SHP77 treated with DMSO at 0.1 percent for 48 hours (cell line): ENCODE measurements around the gene OVAAL.
"Not testable (repeated sequence)": the region's sequence is repeated elsewhere in the genome, so short reads cannot be mapped to it uniquely, and the experiment has no call there.

ENCODE experiments used
- DNase-seq: peaks from one replicate; lab custom pipeline; 2025; lab: John Stamatoyannopoulos, UW

OVAAL gene

DNA sequence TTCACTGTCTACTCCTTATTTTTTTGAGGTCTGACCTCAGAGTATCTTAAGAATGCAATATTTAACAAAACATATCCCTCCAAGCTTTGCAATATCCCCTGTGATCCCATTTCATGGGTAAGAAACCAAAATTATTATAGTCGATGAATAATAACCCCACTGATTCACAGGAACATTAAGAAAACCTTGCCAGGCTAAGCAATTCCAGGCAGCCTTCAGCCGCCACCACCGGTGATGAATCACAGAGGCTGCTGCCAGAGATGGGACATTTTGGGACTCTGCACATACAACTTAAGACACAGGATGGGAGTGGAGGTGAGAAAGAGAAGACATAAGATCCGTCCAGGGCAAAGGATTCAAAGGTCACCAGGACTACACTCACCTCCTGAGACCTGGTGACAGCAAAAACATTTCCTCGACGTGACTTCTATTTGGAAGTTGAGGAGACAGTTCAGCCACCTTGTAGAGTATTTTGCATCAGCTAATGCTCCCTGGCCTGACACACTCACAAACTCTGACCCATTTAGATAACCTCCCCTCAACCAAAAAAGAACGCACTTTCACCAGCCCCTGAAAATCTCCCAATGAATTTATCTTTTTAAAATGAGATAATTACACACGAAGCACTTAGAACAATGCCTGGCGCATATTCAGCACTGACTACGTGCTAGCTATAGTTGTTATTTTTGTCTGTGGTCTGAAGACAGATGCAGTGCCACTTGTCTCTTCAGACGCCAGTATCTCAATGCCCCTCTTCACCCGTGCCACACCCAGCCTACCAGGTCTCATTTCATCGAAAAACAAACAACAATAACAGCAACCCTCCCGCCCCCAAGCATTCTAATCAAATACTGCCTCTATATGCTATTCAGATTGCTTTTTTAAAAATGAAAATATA lies 17.8 kb upstream of the OVAAL start:
- DNase-seq = no peak

- DNase-seq = no peak
These were observed 16.5 kb upstream of the OVAAL start for GRCh38 chr1:180542113-180542837.

DNA sequence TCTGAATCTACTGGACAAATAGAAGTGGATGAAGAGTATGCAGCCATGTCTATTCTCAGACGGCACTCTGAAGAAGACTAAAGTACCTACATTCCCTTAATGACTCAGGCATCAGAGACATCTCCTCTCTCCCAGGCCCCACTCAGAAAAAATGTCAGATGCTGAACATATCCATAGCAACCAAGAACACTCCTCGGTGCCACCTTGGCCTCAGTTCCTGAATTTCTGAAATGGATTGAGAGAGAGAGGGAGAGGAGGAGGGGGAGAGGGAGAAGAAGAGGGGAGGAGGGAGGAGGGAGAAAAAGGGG lies 16.0 kb upstream of the OVAAL start:
- DNase-seq = no peak

GRCh38 chr1:180544050-180544449 lies 14.7 kb upstream of the OVAAL start:
- no peak for DNase-seq

GRCh38 chr1:180545991-180546390 lies 12.8 kb upstream of the OVAAL start:
- DNase-seq = no peak

DNA sequence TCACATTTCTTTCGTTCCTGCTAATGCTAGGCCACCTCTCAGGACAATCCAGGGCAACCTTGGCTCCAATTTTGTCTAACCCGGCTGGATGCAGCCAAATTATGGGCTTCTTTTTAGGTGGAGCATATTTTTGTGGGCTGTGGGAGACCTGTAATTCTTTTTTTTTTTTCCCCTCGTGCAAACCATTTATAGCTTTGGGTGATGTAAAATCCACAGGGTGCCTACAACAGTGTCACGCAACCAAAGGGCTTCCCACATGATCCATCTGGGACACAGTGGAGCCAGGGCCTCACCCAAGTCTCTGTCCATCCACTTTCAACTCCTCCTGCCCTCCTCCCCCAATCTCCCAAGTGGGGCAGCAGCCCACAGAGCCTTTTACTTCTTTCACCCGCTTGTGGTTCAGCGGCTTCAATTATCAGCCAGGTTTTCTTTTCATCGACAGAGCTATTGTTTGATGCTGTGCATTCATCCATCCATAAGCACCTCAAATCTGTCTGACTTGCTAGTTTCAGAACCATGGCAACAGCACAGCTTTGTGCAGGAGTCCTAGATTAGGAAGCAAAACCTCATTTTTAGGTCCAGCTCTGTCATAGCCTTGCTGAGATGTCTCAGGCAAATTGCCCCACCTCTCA lies 10.0 kb upstream of the OVAAL start:
- DNase-seq = no peak

GRCh38 chr1:180549770-180550169 lies 9.0 kb upstream of the OVAAL start:
- not testable (repeated sequence) for DNase-seq

DNA sequence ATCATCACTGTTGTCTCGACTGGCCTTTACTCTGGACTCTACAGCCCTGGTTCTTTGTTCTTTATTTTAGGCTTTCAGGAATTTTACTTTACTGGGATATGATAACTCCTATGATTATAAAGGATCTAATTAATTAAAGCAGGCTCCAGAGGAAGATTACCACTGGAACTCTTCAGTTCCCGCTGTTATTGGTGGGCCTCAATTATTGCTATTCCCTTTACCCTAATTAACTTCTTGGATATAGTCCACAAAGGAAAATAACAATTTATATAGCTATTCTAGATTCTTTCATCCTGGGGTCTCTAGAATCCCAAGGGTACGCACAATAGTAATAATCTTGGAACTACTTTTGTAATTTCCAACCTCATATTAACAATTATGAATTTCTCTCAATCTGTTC lies 8.5 kb upstream of the OVAAL start:
- DNase-seq = no peak

DNA sequence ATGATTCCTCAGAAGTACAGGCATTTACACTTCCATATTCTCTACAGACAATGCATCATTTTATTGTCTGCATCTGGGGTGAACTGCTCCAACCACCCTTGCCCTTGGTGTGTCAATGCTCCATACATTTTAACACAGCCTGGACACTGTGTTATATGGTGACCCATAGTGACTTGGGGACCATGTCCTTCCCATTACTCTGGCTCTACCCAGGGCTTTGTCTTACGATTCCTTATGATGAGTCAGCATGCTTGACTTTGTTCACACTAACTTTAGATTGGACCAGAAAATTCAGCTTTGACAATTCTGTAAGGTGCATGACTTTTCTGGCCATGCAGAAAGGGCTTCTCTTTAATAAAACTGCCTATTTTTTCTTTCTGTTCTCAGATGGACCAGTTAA lies 6.8 kb upstream of the OVAAL start:
- no peak for DNase-seq

DNA sequence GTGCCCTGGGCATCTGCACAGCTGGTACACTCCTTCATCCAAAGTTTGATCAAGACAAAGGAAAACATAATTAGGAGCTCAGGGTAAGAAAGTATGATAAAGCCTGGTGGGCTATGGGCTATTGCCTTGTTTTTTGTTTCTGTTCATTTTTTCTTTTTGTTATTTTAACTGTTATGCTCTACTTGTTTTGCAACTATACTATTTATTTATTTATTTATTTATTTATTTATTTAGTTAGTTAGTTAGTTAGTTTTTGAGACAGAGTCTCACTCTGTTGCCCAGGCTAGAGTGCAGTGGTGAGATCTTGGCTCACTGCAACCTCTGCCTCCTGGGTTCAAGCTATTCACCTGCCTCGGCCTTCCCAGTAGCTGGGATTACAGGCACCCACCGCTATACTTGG lies 5.7 kb upstream of the OVAAL start:
- DNase-seq = not testable (repeated sequence)

GRCh38 chr1:180555411-180555810 lies 3.4 kb upstream of the OVAAL start:
- DNase-seq = no peak

GRCh38 chr1:180560200-180560867 lies 1.6 kb downstream of the OVAAL start:
- no peak for DNase-seq

DNA sequence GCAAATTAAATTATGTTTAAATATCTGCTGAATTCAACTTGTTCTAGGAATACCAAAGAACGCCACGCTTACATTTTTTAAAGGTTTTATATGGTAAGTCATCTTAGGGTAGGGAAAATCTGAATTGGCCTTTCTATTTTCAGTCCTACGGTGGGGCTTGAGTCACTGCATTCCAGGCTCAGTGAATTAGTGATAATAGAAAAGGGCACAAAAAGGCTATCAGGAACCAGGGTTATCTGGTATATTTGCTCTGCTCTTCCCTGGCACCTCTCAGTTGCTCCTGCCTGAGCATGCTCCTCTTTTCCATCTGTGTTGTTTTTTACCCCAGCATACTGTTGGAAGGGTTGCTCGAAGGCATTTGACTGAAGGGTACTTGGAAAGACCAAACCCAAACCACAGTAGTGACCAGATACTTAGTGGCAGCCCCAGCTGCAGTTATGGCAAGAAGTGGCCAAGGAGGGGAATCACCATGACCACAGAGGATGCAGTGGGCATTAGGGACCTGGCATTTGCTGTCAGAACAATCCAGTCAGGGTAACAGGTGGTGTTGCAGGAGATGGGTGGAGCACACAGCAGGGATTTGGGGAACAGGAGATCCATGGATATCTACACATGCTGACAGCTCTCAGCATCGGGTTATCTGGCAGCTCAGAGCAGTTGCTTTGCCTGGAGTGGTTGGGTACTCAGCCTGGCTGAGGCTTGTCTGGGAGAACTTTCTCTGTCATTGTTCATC lies 2.3 kb downstream of the OVAAL start:
- no peak for DNase-seq

DNA sequence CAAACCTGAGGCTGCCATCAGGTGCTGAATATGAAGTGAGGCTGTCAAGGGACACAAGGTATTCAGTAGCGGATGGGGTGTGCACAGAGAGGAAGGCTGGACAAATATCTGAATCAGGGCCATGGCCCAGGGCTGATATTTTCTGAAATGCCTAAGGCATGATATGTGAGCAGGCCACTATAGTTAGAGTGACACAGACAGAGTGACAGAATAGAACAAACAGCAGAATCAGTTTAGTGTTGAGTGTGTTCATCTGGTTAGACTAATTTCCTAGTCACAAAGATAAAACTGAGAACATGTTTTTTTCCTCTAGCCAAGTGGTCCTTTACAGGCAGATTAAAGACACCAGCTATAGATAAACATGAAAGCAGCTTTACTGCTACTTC lies 3.9 kb downstream of the OVAAL start:
- DNase-seq = no peak

DNA sequence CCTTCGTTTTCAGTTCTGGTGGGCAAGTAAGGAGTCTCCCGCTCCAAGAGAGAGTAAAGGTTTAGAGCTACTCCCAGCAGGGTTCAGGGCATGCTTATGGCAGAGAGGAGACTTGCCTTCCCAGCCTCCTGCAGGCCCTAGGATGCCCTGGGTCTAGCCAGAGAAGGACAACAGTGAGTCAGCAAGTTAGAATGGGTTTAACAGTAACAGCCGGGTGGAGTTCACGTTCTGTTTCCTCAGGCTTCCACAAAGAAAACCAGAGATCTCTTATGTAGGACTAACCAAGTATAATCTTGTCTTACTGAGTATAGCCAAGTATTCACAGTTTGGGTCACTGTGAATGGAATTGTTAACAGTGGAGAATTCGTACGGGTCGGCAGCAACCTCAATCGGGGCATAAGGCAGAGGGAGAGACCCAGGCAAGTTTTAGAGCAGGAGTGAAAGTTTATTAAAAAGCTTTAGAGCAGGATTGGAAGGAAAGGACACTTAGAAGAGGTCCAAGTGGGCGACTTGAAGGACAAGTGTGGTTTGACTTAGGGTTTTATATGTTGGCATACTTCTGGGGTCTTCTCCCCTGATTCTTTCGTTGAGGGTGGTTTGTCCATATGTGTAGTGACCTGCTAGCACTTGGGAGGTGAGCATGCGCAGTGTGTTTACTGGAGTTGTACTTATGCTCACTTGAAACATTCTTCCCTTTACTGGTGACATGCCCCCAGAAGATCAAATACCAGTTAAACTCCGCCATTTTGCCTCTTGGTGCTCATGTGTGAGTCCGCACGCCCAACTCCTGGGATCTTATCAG lies 4.5 kb downstream of the OVAAL start:
- no peak for DNase-seq

DNA sequence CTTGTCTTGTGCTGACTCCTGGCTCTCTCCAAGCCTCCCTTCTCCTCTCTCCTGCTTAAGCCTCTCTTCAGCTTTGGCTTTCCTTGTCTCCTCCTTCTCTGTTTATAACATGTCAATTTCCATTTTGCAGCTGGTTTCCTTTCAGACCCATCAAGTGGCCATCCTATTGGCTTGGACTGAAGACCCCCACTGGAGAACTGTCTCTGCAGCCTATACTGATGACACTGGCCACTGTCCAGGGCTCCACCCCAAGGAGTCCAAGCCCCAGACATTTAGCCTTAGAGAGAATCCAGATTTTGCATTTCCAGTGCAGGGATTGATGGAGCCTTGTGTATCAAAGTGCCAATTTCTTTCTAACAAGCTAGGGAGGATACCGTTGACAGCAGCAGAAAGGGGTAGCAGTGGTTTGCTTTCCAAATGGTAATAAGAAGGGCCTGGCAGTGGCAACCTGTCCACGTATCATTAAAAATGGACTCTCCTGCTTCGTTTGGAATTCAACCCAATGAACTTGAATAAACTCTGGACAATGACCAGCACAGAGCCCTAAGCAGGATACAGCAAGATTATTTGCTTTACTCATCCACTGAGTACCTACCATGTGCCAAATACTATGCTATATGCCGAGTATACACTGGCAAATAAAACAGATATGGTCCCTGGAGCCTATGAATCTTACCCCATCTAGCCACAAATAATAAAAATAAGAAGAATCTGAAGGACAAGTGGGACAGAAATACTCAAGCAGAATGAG lies 6.5 kb downstream of the OVAAL start:
- DNase-seq = no peak

GRCh38 chr1:180566026-180566425 lies 7.3 kb downstream of the OVAAL start:
- DNase-seq = no peak

DNA sequence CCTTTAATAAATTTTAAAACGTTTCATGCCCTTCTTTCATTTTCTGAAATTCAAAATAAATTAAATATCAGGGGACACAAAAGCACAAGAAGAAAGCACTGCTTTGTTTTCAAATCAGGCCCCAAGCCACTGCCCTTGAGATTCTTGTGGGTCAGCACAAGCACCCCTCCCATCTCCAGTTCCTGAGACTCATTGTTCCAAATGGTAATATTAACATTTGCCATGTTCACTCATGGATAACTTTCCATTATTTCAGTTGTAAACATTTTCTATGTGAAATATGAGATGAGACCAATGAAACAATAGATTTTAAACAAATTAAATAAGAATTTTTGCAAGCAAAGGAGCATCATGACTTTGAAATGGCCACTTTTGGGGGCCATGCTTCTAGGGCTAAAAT lies 7.7 kb downstream of the OVAAL start:
- no peak for DNase-seq

GRCh38 chr1:180567654-180568053 lies 8.9 kb downstream of the OVAAL start:
- no peak for DNase-seq

DNA sequence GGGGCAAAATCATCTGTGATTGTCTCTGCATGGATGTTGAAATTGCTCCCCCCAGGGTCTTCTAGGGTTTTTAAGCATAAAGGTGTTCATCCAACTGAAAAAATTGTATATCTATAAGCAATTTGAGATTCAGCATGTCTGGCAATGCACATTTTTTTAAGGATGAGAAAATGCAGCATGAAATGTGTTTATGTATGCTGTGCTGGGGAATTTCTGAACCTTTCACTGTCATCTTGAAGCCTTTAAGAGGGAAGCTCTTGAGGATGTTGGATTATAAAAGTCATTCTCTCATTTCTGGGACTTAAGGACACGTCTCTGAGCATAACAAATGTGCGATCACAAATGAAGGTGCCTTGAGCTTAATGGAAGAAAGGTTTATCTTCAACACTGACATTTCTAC lies 9.4 kb downstream of the OVAAL start:
- DNase-seq = no peak
